ENCODE data around the gene LRFN2.

The LRFN2 gene

DNA sequence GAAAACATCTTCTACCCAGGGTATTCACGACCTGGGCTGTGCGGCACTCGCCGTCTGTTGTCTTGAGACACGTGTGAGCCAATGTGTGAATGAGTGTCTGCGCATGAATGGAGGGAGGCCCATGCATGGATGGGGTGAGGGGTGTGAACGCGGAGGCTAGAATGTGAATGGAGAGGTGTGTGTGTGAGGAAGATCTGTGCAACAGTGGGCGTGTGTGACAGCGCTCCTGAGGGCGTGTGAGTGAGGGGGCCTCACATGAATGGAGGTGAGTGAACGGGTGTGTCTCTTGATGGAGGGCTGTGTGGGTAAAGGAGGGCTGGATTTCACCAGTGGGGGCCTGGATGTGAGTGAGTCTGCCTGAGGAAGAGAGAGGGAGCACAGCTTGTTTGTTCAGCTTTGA lies 146.0 kb downstream of the LRFN2 start:
- no peak for TF ChIP-seq TAF1 (IDR thresholded peaks at IDR 0.05; ENCODE audit: low read depth, low read length)
- no peak for TF ChIP-seq SPI1 (IDR thresholded peaks at IDR 0.05; ENCODE audit: low read depth, low read length)
- no peak for TF ChIP-seq POLR2A (IDR thresholded peaks at IDR 0.05; ENCODE audit: low read depth, low read length)
- TF ChIP-seq POLR2AphosphoS5 (IDR thresholded peaks at IDR 0.05; ENCODE audit: low read depth, low read length) = no peak
- no peak for TF ChIP-seq PAX5 (IDR thresholded peaks at IDR 0.05; ENCODE audit: insufficient read depth, low read length, severe bottlenecking)
- TF ChIP-seq POU2F2 (IDR thresholded peaks at IDR 0.05; ENCODE audit: low read depth, low read length) = no peak
- FAIRE-seq (no peak), DNase-seq (ENCODE audit: insufficient read length, low spot score) (no peak)

DNA sequence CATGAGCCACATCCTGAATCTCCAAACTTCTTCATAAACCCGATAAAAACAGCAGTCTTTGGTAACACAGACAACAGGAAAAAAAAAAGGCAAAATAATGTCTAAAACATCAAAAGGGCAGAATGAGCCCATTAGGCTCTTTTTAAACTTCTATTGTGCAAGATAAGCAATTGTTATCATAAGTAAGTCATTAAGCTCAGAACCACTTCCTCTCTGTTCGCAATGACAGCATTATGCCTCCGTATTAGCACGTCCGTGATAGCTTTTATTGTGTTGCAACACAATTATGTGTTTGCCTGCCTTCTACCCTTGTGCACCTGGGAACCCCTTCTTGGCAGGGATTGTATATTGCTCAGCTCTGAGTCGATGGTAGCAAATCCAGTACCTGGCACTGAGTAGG lies 147.1 kb downstream of the LRFN2 start:
- TF ChIP-seq POU2F2 (IDR thresholded peaks at IDR 0.05; ENCODE audit: low read depth, low read length) = no peak
- no peak for TF ChIP-seq PAX5 (IDR thresholded peaks at IDR 0.05; ENCODE audit: insufficient read depth, low read length, severe bottlenecking)
- TF ChIP-seq POLR2AphosphoS5 (IDR thresholded peaks at IDR 0.05; ENCODE audit: low read depth, low read length) = no peak
- TF ChIP-seq POLR2A (IDR thresholded peaks at IDR 0.05; ENCODE audit: low read depth, low read length) = no peak
- TF ChIP-seq TAF1 (IDR thresholded peaks at IDR 0.05; ENCODE audit: low read depth, low read length) = no peak
- TF ChIP-seq SPI1 (IDR thresholded peaks at IDR 0.05; ENCODE audit: low read depth, low read length) = no peak
- FAIRE-seq (no peak), DNase-seq (ENCODE audit: insufficient read length, low spot score) (no peak)

DNA sequence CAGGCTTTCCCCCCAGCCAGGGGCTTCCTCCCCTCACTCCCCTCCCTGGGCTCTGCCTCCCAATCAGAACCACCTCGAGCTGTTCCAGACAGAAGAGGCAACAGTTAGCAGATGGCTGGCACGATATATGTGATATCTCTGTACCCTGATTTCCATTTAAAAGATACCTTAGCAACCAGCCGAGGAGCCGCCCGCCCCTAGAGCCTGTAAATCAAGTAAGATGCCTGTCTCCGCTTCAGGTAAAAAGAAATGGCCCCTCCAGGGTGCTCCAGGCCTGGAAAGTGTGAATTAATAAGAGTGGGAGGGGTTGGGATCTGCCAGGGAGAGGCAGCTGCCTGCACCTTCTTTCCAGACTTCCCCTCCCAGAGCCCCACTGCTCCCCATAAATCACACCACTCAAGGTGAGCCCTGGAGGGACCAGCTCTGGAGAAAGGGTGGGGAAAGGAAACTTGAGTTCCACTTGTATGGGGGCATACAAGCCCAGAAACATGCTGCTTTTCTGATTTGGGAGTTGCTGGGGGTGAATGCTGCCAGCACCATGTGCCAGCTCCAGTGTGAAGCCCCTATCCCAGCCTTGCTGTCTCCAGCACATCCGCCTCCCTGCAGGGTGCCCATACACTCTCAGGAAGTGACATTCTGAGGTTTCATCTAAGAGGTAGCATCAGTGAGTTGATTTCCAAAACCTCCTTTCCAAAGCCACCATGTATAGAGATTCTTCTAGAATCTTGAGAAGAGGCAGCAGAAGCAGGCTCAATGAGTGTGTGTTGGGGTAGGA lies 148.0 kb downstream of the LRFN2 start:
- FAIRE-seq (no peak), DNase-seq (ENCODE audit: insufficient read length, low spot score) (no peak)
- TF ChIP-seq POLR2A (IDR thresholded peaks at IDR 0.05; ENCODE audit: low read depth, low read length) (no peak), SPI1 (IDR thresholded peaks at IDR 0.05; ENCODE audit: low read depth, low read length) (no peak), PAX5 (IDR thresholded peaks at IDR 0.05; ENCODE audit: insufficient read depth, low read length, severe bottlenecking) (no peak), TAF1 (IDR thresholded peaks at IDR 0.05; ENCODE audit: low read depth, low read length) (no peak), POLR2AphosphoS5 (IDR thresholded peaks at IDR 0.05; ENCODE audit: low read depth, low read length) (no peak), POU2F2 (IDR thresholded peaks at IDR 0.05; ENCODE audit: low read depth, low read length) (no peak)

DNA sequence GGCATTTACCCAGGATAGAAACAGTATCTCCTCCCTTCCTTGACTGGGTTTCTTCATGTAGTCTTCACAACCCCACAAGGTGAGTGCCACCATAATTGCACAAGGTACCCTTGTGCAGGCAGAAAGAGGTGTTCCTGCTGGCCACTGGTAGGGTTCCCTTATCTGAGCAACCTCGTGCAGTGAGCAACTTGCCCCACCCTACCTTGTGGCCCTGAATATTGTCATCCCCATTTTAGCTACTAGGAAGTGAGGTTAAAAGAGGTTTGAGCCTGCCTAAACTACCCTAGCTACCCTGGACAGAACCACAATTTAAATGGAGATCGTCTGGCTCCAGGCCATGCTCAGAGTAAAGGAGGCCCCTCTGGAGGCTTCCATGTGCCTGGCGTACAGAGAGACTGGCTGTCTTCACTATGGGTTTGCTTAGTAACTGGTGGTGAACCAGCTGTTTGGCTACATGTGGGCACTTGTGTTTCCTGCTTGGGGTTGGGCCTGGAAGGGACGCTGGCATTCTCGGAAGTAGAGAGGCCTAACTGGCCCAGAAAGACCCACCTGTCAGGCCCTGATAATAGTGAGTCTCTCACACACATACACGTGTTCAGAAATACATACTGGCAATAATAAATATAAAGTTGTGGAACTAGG lies 148.8 kb downstream of the LRFN2 start:
- no peak for DNase-seq (ENCODE audit: insufficient read length, low spot score)
- FAIRE-seq = no peak
- no peak for TF ChIP-seq POU2F2 (IDR thresholded peaks at IDR 0.05; ENCODE audit: low read depth, low read length)

DNA sequence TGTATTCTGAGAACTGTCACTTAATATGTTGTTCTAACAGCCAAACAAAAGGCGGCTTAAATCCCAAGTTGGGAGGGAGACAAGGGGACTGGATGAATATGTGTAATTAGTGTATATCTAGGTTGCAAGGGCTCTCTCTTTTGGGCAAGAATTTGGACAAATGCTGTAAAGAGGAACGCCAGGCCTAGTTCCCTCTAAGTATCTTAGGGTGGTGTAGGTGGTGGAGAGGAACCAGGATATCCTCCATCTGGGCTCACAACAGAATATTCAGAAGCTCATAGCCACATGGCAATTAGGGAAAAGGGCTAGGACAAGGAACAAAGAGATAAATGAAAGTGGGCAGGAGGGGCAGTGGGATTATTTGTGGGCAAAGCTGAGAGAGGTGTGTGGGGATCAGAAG lies 149.5 kb downstream of the LRFN2 start:
- TF ChIP-seq POU2F2 (IDR thresholded peaks at IDR 0.05; ENCODE audit: low read depth, low read length) (no peak), PAX5 (IDR thresholded peaks at IDR 0.05; ENCODE audit: insufficient read depth, low read length, severe bottlenecking) (no peak), POLR2A (IDR thresholded peaks at IDR 0.05; ENCODE audit: low read depth, low read length) (no peak), POLR2AphosphoS5 (IDR thresholded peaks at IDR 0.05; ENCODE audit: low read depth, low read length) (no peak), SPI1 (IDR thresholded peaks at IDR 0.05; ENCODE audit: low read depth, low read length) (no peak), TAF1 (IDR thresholded peaks at IDR 0.05; ENCODE audit: low read depth, low read length) (no peak)
- DNase-seq (ENCODE audit: insufficient read length, low spot score) (no peak), FAIRE-seq (no peak)

DNA sequence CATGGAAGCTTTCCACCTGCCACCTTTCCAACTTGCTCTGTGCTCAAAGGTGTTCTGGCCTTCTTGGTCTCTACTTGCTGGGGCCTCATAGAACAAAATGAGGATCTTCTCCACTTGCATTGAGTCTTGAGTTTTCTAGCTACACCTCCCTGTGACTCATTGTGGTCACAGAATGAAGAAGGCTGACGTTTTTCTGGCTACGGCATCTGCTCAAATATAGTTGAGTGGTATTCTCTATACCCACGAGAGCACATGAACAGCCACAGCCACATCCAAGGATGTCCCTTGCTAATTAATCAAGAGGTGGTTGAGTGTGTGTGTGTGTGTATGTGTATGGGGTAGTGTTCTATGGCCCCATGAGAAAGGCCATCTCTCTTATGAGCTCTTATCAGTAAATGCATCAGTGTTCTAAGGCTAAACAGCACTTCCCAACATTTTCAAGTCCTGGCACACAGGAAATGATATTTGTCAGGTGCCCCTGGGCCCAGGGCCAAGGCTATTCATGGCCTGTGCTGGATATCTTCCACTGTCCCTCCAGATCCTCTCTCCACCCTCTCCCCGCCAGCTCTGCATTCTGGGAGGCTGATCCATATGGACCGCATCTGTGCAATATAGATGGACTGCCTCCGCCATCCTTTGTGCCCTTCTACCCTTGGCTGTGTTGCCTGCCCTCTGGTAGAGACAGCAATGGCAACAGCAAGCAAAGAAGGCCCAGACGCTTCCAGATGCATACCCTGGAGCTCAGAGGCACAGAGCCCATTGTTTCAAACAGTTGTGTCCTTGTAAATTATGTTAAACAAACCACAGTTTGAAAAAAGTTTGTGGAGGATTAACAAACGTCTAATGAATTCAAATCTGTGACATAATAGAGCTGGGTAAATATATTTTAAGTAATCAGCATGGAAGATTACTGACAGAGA lies 150.2 kb downstream of the LRFN2 start:
- no peak for TF ChIP-seq POLR2AphosphoS5 (IDR thresholded peaks at IDR 0.05; ENCODE audit: low read depth, low read length)
- no peak for TF ChIP-seq TAF1 (IDR thresholded peaks at IDR 0.05; ENCODE audit: low read depth, low read length)
- no peak for TF ChIP-seq SPI1 (IDR thresholded peaks at IDR 0.05; ENCODE audit: low read depth, low read length)
- no peak for TF ChIP-seq POU2F2 (IDR thresholded peaks at IDR 0.05; ENCODE audit: low read depth, low read length)
- no peak for TF ChIP-seq PAX5 (IDR thresholded peaks at IDR 0.05; ENCODE audit: insufficient read depth, low read length, severe bottlenecking)
- TF ChIP-seq POLR2A (IDR thresholded peaks at IDR 0.05; ENCODE audit: low read depth, low read length) = no peak
- DNase-seq (ENCODE audit: insufficient read length, low spot score) = no peak
- FAIRE-seq = no peak

DNA sequence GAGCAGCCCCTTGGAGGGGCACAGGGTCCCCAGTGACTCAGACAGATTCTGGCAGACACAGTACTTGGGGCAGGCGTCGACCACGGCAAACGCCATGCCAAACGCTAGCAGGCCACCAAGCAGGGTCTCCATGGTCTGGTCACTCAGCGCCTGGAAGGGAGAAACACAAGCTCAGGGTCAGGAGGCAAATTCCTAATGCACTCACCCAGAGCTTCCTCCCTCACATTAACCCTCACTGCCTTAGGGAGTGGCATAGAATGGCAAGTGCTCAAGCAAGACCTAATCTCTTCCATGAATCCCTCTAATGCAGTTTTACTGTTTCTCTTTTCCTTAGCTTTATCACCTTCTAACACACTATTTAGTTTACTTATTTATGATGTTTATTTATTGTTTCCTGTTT lies 154.2 kb downstream of the LRFN2 start:
- TF ChIP-seq POLR2A (IDR thresholded peaks at IDR 0.05; ENCODE audit: low read depth, low read length) (no peak), PAX5 (IDR thresholded peaks at IDR 0.05; ENCODE audit: insufficient read depth, low read length, severe bottlenecking) (no peak), SPI1 (IDR thresholded peaks at IDR 0.05; ENCODE audit: low read depth, low read length) (no peak), POU2F2 (IDR thresholded peaks at IDR 0.05; ENCODE audit: low read depth, low read length) (no peak), TAF1 (IDR thresholded peaks at IDR 0.05; ENCODE audit: low read depth, low read length) (no peak), POLR2AphosphoS5 (IDR thresholded peaks at IDR 0.05; ENCODE audit: low read depth, low read length) (no peak)
- FAIRE-seq (no peak), DNase-seq (ENCODE audit: insufficient read length, low spot score) (no peak)

DNA sequence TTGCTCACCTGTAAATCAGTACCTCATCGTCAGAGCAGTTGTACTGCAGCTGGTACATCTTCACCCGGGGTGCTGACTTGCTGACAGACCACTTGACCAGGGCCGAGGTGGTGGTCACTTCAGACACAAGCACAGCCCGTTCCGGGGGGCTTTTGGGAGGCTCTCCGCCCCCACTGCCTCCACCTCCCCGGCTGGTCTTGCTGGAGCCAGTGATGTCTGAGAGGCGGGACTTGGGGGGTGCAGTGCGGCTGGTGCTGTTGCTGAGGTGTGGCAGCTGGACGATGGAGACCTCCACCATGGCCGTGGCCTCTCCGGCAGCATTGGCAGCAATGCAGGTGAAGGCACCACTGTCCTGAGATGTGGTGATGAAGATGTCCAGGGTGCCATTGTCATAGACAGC lies 155.5 kb downstream of the LRFN2 start:
- FAIRE-seq (no peak), DNase-seq (ENCODE audit: insufficient read length, low spot score) (no peak)
- TF ChIP-seq TAF1 (IDR thresholded peaks at IDR 0.05; ENCODE audit: low read depth, low read length) = no peak
- TF ChIP-seq POLR2A (IDR thresholded peaks at IDR 0.05; ENCODE audit: low read depth, low read length) = no peak
- TF ChIP-seq POU2F2 (IDR thresholded peaks at IDR 0.05; ENCODE audit: low read depth, low read length) = no peak
- no peak for TF ChIP-seq PAX5 (IDR thresholded peaks at IDR 0.05; ENCODE audit: insufficient read depth, low read length, severe bottlenecking)
- no peak for TF ChIP-seq SPI1 (IDR thresholded peaks at IDR 0.05; ENCODE audit: low read depth, low read length)
- TF ChIP-seq POLR2AphosphoS5 (IDR thresholded peaks at IDR 0.05; ENCODE audit: low read depth, low read length) = no peak

DNA sequence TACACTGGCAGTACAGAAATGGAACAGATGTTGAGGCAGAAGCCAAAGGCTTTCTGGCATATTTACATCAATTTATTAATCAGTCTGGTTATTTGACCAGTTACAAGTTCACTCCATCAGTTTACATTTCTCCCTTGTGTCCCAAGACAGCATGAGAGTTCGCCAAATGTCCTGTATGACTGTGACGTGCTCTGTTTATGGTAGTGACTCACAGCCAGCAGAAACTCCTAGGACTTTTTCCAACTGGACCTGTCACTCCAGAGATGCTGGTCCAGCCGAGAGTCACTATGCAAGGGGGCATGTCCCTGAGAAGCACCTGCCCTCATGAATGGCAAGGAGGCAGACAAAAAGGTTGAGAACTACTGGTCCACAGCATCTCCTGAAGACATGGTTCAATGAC lies 160.0 kb downstream of the LRFN2 start:
- FAIRE-seq (no peak), DNase-seq (ENCODE audit: insufficient read length, low spot score) (no peak)
- TF ChIP-seq POLR2AphosphoS5 (IDR thresholded peaks at IDR 0.05; ENCODE audit: low read depth, low read length) (no peak), PAX5 (IDR thresholded peaks at IDR 0.05; ENCODE audit: insufficient read depth, low read length, severe bottlenecking) (no peak), TAF1 (IDR thresholded peaks at IDR 0.05; ENCODE audit: low read depth, low read length) (no peak), POU2F2 (IDR thresholded peaks at IDR 0.05; ENCODE audit: low read depth, low read length) (no peak), SPI1 (IDR thresholded peaks at IDR 0.05; ENCODE audit: low read depth, low read length) (no peak), POLR2A (IDR thresholded peaks at IDR 0.05; ENCODE audit: low read depth, low read length) (no peak)

All from GM12891 (cell line).